Measurements from ENCODE around the gene C1QTNF12.

DNA sequence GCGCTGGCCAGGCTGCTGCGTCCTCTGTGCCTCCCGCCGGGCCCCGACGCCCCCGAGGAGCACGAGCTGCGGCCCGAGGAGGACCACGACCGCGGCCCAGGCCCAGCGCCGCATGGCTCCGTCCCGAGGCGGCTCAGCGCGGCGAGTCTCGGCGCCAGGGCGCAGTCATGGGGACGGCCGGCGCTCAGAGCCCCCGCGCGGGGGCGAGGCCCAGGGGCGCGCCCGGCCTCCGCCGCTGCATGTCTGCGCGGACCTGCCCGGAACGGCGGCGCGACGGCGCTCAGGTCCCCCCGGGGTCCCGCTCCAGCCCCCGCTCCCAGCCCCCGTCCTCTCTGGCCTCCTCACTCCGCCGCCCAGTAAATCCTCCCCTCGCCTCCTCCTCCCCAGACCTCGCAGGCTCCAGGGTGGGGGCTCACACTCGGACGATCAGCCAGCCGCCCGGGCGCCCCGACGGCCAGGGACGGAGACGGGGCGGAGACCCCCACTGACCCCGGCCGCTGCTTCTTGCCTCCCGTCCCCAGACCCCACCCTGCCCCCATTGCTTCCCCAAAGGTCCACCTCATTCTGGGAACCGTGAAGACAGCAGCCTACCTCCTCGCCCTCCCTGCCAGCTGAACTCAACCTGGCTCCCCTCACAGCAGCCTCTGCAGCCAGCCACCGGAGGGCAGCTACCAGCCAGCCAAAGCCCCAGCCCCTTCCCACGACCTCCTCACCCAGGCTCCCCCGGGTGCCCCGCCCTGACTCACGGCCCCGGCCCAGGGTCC lies at the start of gene C1QTNF12:
- TF ChIP-seq, protein P1, sequence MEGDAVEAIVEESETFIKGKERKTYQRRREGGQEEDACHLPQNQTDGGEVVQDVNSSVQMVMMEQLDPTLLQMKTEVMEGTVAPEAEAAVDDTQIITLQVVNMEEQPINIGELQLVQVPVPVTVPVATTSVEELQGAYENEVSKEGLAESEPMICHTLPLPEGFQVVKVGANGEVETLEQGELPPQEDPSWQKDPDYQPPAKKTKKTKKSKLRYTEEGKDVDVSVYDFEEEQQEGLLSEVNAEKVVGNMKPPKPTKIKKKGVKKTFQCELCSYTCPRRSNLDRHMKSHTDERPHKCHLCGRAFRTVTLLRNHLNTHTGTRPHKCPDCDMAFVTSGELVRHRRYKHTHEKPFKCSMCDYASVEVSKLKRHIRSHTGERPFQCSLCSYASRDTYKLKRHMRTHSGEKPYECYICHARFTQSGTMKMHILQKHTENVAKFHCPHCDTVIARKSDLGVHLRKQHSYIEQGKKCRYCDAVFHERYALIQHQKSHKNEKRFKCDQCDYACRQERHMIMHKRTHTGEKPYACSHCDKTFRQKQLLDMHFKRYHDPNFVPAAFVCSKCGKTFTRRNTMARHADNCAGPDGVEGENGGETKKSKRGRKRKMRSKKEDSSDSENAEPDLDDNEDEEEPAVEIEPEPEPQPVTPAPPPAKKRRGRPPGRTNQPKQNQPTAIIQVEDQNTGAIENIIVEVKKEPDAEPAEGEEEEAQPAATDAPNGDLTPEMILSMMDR (IDR thresholded peaks at IDR 0.05) = no peak
- TF ChIP-seq EP300 (IDR thresholded peaks at IDR 0.05) (no peak), POLR2A (IDR thresholded peaks at IDR 0.05) (no peak)

Data from sigmoid colon (tissue), 4 donors.